Forelimb muscle (tissue), 1 donor: ENCODE data around the gene POU6F2. TPM values are rescaled to one million over a fixed set of nuclear protein-coding genes. Genes with fewer than 3 reads are reported as not detected.

Experiments
- DNase-seq: peaks from one replicate; pipeline ENCODE4 v3.0.0-alpha.2; 2013; ENCODE audit warnings: low read depth
- polyA plus RNA-seq: library from polyadenylated mRNA; unstranded; fragments of 120-200 nt; gene quantifications from one replicate; pipeline ENCODE4 v1.2.1, GENCODE V29; 2013; ENCODE audit not compliant: insufficient read length

Gene POU6F2
- polyA plus RNA-seq, 1 donor = not detected

- no peak for DNase-seq
Observed at GRCh38 chr7:39400836-39401235, 423.1 kb downstream of the POU6F2 start.

GRCh38 chr7:39402034-39402433 is 424.3 kb downstream of the POU6F2 start:
- no peak for DNase-seq

- no peak for DNase-seq
Observed at GRCh38 chr7:39404907-39405306, 427.2 kb downstream of the POU6F2 start.

GRCh38 chr7:39405581-39405980 is 427.9 kb downstream of the POU6F2 start:
- no peak for DNase-seq

- DNase-seq = no peak
Observed at GRCh38 chr7:39406467-39406866, 428.8 kb downstream of the POU6F2 start.

GRCh38 chr7:39407137-39407536 is 429.4 kb downstream of the POU6F2 start:
- DNase-seq = no peak

GRCh38 chr7:39407723-39408122 is 430.0 kb downstream of the POU6F2 start:
- DNase-seq = no peak

GRCh38 chr7:39408906-39409305 is 431.2 kb downstream of the POU6F2 start:
- DNase-seq = no peak

- no peak for DNase-seq
Observed at GRCh38 chr7:39410582-39410981, 432.9 kb downstream of the POU6F2 start.

- DNase-seq = no peak
Observed at GRCh38 chr7:39413636-39414223, 436.0 kb downstream of the POU6F2 start.

GRCh38 chr7:39414224-39415035 is 436.7 kb downstream of the POU6F2 start:
- DNase-seq = no peak

GRCh38 chr7:39415091-39415787 is 437.5 kb downstream of the POU6F2 start:
- DNase-seq = no peak

GRCh38 chr7:39416866-39417265 is 439.2 kb downstream of the POU6F2 start:
- DNase-seq = no peak

- no peak for DNase-seq
Observed at GRCh38 chr7:39417642-39418041, 439.9 kb downstream of the POU6F2 start.

- DNase-seq = no peak
Observed at GRCh38 chr7:39421251-39421650, 443.5 kb downstream of the POU6F2 start.

GRCh38 chr7:39421661-39422060 is 444.0 kb downstream of the POU6F2 start:
- DNase-seq = no peak

GRCh38 chr7:39428221-39428620 is 450.5 kb downstream of the POU6F2 start:
- no peak for DNase-seq

GRCh38 chr7:39429421-39429820 is 451.7 kb downstream of the POU6F2 start:
- no peak for DNase-seq

GRCh38 chr7:39430441-39430840 is 452.7 kb downstream of the POU6F2 start:
- DNase-seq = no peak

- DNase-seq = no peak
Observed at GRCh38 chr7:39430909-39431641, 453.4 kb downstream of the POU6F2 start.

- DNase-seq = no peak
Observed at GRCh38 chr7:39432368-39432767, 454.7 kb downstream of the POU6F2 start.

GRCh38 chr7:39432807-39433416 is 455.2 kb downstream of the POU6F2 start:
- DNase-seq = no peak
